Mononuclear cell (primary cell): ENCODE results near the gene TMC1. TPM values are rescaled to one million over a fixed set of nuclear protein-coding genes. Genes with fewer than 3 reads are reported as not detected.
"Not testable (repeated sequence)": the region's sequence is repeated elsewhere in the genome, so short reads cannot be mapped to it uniquely, and the experiment has no call there.

Experiments
- H3K27me3 ChIP-seq: 2 replicates; pipeline ENCODE4 v1.6.0; 2011; ENCODE audit warnings: low read length, control low read depth; ENCODE audit not compliant: insufficient read depth
- H3K4me1 ChIP-seq: 2 replicates; pipeline ENCODE4 v1.5.1; 2011; ENCODE audit warnings: mild to moderate bottlenecking, low read length, control low read depth; ENCODE audit not compliant: insufficient read depth
- H3K4me3 ChIP-seq: 2 replicates; pipeline ENCODE4 v1.5.1; 2011; ENCODE audit warnings: mild to moderate bottlenecking, low read length, moderate library complexity
- H3K9me3 ChIP-seq: 2 replicates; pipeline ENCODE4 v1.5.1; 2011; ENCODE audit warnings: low read depth, mild to moderate bottlenecking, control low read depth, low read length
- total RNA-seq: library from RNA; depleted of rRNA; stranded (reverse); fragments of >200 nt; gene quantifications from one replicate; pipeline ENCODE4 v1.2.3, GENCODE V29; 2012

Gene TMC1
- total RNA-seq, 1 donor: 0.52 TPM

DNA sequence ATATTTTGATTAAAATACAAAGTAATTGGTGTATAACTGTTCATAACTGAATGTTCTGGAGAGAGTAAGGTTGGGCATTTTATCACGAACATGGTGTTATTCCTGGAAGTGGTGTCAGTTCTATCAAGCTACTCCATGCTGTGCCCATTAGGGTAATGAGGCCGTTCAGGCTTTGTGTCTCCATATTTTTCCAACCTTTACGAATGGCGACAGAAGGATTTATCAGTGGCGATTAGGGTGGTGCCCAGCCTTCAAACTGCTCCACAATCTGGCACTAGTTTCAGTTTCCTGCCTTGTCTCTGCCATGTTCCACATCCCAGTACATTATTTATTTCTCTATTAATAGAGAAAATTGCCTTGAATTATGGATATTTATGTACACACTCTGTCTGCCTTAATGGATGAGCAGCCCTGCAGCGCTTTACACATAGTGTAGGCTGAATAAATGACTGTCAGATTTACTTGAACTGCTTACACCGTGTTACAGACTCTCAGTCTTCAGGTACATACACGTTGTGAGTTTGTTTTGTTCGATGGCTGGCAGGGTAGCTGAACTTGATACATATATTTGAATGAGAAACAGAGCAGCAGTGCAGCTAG is 23.9 kb upstream of the TMC1 start:
- H3K4me1 ChIP-seq: no peaks in the 10 kb centered on the region
- no peaks in the 10 kb centered on the region for H3K9me3 ChIP-seq
- no peaks in the 10 kb centered on the region for H3K27me3 ChIP-seq
- no peak overlapping the region for H3K4me3 ChIP-seq

DNA sequence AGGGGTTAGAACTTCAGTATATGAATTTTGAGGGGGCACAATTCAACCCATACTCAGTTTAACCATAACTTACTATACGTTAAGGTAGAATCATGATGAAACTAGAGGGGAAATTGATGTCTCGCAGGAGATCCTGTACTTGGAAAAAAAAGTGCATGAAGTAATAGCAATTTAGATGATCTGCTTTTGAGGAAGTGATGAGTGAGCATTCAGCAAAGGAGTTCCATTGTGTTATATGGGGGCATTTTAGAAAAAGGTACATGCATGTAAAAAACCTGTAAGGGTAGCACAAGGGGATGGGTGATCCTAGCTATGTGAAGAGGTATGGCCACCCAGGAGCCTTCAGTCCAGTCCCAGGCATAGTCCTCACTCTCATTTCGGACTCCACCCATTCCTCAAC is 14.8 kb upstream of the TMC1 start:
- Histone ChIP-seq H3K4me1 (no peaks in the 10 kb centered on the region), H3K27me3 (no peaks in the 10 kb centered on the region), H3K9me3 (no peaks in the 10 kb centered on the region), H3K4me3 (no peak overlapping the region)

DNA sequence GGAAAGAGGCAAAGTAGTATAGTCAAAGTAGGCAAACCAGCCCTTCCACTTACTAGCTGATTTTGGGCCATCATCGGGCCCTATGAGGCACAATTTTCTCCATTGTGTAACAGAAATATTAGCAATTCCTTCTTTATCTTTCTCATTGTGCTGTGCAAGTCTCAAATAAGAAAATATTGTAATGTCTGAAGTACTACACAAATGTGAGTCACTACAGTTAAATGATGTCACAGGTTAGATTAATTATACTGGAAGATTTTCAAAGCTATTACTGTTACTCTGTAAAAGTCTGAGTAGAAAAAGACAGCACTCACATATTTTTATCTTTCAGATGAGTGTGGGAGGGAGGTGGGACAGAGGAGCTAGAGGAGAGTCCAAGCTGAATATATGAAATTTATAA is 12.4 kb upstream of the TMC1 start:
- Histone ChIP-seq H3K27me3 (no peaks in the 10 kb centered on the region), H3K4me1 (no peaks in the 10 kb centered on the region), H3K9me3 (no peaks in the 10 kb centered on the region), H3K4me3 (no peak overlapping the region)

DNA sequence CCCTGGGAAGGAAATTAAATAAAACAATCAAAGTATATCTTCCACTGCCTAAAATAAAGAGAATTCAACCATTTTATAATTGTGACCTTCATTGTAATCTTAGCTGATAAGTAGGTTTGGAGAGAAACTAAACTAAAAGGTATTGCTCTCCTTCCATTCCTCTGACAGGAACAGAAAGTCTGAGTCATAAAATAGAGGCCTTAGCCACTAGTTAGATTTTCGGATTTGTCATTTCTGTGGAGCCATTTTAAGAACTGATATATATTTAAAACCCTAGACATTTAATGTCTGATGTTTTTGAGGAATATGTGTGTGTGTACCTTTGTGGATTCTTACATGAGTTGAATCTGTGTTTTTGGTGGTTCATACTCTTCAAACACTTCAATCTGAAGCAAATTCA is 11.8 kb upstream of the TMC1 start:
- Histone ChIP-seq H3K9me3 (no peaks in the 10 kb centered on the region), H3K4me1 (no peaks in the 10 kb centered on the region), H3K27me3 (no peaks in the 10 kb centered on the region), H3K4me3 (no peak overlapping the region)

DNA sequence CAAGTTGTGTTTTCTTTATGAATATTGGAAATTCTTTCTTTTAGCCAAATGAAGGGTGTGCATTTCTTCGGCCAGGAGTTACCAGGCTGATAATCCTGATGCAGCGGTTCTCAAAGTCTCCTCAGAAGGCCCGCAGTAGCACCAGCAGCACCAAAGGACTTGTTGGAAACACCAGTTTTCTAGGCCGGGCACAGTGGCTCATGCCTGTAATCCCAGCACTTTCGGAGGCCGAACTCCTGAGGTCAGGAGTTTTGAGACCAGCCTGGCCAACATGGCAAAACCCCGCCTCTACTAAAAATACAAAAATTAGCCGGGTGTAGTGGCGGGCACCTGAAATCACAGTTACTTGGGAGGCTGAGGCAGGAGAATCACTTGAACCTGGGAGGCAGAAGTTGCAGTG is 397 bp upstream of the TMC1 start:
- not testable (repeated sequence) for H3K27me3 ChIP-seq, H3K4me1 ChIP-seq, H3K4me3 ChIP-seq, H3K9me3 ChIP-seq

- Histone ChIP-seq H3K27me3 (no peaks in the 10 kb centered on the region), H3K4me3 (no peak overlapping the region), H3K4me1 (peaks cover 22% of the 10 kb centered on the region), H3K9me3 (no peaks in the 10 kb centered on the region)
Observed at GRCh38 chr9:72524820-72525540, 3.6 kb downstream of the TMC1 start.

GRCh38 chr9:72526901-72527800 is 5.7 kb downstream of the TMC1 start:
- Histone ChIP-seq H3K27me3 (no peaks in the 10 kb centered on the region), H3K4me1 (peaks cover 22% of the 10 kb centered on the region), H3K9me3 (no peaks in the 10 kb centered on the region), H3K4me3 (peak overlapping the region; percentile 15)

DNA sequence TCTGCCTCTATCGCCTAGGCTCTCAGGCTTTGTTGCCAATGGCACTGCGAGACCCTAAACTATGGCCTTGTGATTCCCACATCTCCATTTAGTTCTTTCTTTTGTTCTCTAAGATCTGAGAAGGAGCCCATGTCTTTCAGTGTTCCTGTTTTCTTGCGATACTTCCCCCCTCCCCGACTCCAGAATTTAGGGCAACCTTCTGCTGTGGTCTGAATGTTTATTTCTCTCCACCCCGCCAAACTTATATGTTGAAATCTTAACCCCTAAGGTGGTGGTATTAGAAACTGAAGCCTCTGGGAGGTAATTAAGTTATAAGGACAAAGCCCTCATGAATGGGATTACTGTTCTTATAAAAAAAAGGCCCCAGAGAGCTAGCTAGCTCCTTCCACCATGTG is 6.4 kb downstream of the TMC1 start:
- no peaks in the 10 kb centered on the region for H3K27me3 ChIP-seq
- H3K9me3 ChIP-seq: no peaks in the 10 kb centered on the region
- H3K4me1 ChIP-seq: peaks cover 22% of the 10 kb centered on the region
- H3K4me3 ChIP-seq: peak overlapping the region; percentile 15

DNA sequence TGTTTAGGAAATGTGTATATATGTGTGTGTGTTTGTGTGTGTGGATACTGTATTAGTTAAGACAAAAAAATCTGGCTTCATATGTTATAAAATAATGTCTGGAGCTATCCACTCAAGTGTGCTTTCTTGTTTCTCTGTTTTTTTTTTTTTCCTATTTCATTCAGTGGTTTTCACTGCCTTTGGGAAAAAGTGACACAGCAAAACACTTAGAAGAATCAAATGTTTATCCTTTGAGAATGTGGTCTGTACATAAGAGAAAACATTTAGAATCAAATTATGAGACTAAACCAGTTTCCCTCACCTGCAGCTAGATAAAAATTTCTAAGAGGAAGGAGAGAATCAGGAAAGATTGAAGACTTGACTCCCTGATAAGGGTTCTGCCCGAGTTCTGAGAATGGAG is 8.1 kb downstream of the TMC1 start:
- Histone ChIP-seq H3K4me3 (no peak overlapping the region), H3K4me1 (peaks cover 22% of the 10 kb centered on the region), H3K27me3 (no peaks in the 10 kb centered on the region), H3K9me3 (no peaks in the 10 kb centered on the region)

DNA sequence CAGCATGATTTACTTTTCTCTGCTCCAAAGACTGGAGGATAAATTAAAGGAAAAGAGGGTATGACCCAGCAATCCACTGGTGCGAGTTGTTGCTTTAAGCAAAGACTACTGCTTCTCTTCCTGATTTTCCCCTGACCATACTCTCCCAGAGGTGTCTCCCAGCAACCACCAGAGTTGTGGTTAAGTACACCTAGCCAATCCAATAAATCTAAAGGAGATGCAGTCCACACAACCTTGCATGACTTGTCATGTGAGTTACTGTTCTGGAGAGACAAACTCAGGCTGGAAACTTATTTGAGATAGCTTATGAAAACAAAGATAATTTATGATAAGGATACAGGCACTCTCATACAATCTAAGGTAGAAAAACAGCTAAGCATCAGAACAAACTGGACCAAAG is 11.9 kb downstream of the TMC1 start:
- Histone ChIP-seq H3K9me3 (no peaks in the 10 kb centered on the region), H3K4me1 (peaks cover 3% of the 10 kb centered on the region), H3K4me3 (no peak overlapping the region), H3K27me3 (no peaks in the 10 kb centered on the region)

- Histone ChIP-seq H3K4me3 (no peak overlapping the region), H3K27me3 (no peaks in the 10 kb centered on the region), H3K4me1 (no peaks in the 10 kb centered on the region), H3K9me3 (no peaks in the 10 kb centered on the region)
Observed at GRCh38 chr9:72534931-72535330, 13.5 kb downstream of the TMC1 start.

GRCh38 chr9:72537011-72537545 is 15.7 kb downstream of the TMC1 start:
- H3K27me3 ChIP-seq: no peaks in the 10 kb centered on the region
- no peak overlapping the region for H3K4me3 ChIP-seq
- H3K9me3 ChIP-seq: no peaks in the 10 kb centered on the region
- no peaks in the 10 kb centered on the region for H3K4me1 ChIP-seq

DNA sequence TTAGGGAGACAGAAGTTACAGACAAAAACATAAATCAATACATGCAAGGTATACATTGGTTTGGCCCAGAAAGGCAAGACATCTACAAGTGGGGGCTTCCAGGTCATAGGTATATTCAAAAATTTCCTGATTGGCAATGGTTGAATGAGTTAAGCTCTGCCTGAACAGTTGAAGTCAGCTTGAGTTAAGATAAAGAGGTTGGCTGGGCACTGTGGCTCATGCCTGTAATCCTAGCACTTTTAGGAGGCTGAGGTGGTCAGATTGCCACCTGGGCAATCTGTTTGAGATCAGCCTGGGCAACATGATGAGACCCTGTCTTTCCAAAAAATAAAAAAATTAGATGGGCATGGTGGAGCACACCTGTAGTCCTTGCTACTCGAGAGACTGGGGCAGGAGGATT is 16.3 kb downstream of the TMC1 start:
- no peaks in the 10 kb centered on the region for H3K27me3 ChIP-seq
- H3K4me3 ChIP-seq: no peak overlapping the region
- no peaks in the 10 kb centered on the region for H3K9me3 ChIP-seq
- H3K4me1 ChIP-seq: no peaks in the 10 kb centered on the region

DNA sequence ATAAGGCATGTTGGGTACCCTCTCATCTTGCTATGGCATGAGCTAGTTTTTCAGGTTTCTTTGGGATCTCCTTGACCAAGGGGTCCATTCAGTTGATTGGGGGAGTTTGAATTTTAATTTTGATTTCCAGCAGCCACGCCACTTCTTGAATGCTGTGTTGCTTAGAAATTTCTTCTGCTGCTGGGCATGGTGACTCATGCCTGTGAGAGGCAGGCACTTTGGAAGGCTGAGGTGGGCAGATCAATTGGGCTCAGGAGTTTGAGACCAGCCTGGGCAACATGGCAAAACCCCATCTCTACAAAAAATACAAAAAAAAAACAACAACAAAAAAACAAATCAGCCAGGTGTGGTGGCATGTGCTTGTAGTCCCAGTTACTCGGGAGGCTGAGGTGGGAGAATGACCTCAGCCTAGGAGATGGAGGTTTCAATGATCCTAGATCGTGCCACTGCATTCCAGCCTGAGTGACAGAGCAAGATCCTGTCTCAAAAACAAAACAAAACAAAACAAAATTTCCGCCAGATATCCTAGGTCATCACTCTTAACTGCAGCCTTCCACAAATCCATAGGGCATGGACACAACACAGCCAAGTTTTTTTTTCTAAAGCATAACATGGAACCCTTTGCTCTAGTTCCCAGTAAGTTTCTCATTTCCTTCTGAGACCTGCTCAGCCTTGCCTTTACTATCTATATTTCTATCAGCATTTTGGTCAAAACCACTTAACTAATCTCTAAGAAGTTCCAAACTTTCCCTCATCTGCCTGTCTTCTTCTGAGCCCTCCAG is 17.7 kb downstream of the TMC1 start:
- Histone ChIP-seq H3K27me3 (no peaks in the 10 kb centered on the region), H3K9me3 (no peaks in the 10 kb centered on the region), H3K4me1 (no peaks in the 10 kb centered on the region), H3K4me3 (no peak overlapping the region)
